ENCODE results near the gene ZNF408. TPM values are rescaled to one million over a fixed set of nuclear protein-coding genes. Genes with fewer than 3 reads are reported as not detected.

Gene ZNF408
- total RNA-seq, 1 donor from 2014 or later = 14.9 TPM

- no peak for DNase-seq (ENCODE audit: extremely low spot score, unreplicated experiment)
- H3K4me3 Mint-ChIP-seq = no peak overlapping the region
- H3K27me3 Mint-ChIP-seq = no peaks in the 10 kb centered on the region
- no peaks in the 10 kb centered on the region for H3K9me3 Mint-ChIP-seq
- no peaks in the 10 kb centered on the region for H3K4me1 Mint-ChIP-seq (ENCODE audit: unreplicated experiment)
- peaks cover 7% of the 10 kb centered on the region for H3K36me3 Mint-ChIP-seq
- TF ChIP-seq CTCF (conservative IDR thresholded peaks at IDR 0.05) = no peak
- H3K27ac Mint-ChIP-seq = no peak overlapping the region
These were observed 20.6 kb upstream of the ZNF408 start for GRCh38 chr11:46680164-46680760.

DNA sequence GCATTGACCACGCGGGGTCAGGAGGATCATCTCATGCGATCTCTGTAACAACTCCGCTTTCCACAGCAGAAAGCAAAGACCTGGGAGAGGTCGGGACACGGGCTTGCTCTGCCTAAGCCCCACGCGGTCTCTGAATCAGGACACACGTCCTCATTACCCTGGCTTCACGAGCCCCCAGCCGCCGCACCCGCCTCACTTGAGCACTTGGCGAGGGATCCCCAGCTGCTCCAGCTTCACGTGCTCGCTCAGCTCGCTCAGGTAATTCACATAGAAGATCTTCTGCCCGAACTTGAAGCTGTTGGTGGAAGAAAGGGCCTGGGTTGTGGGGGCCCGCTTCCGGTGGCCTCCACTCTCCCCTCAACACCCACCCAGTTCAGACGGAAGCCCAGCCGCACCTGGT, 20.0 kb upstream of the ZNF408 start:
- H3K9me3 Mint-ChIP-seq = no peaks in the 10 kb centered on the region
- H3K4me1 Mint-ChIP-seq (ENCODE audit: unreplicated experiment) = no peaks in the 10 kb centered on the region

GRCh38 chr11:46681814-46682213, 19.0 kb upstream of the ZNF408 start:
- no peak overlapping the region for H3K4me3 Mint-ChIP-seq
- DNase-seq (ENCODE audit: extremely low spot score, unreplicated experiment) = no peak
- H3K27ac Mint-ChIP-seq = no peak overlapping the region
- no peaks in the 10 kb centered on the region for H3K9me3 Mint-ChIP-seq
- no peaks in the 10 kb centered on the region for H3K27me3 Mint-ChIP-seq
- peaks cover 7% of the 10 kb centered on the region for H3K36me3 Mint-ChIP-seq
- H3K4me1 Mint-ChIP-seq (ENCODE audit: unreplicated experiment) = no peaks in the 10 kb centered on the region
- TF ChIP-seq CTCF (conservative IDR thresholded peaks at IDR 0.05) = no peak

More for the DNA sequence above, 20.0 kb upstream of the ZNF408 start:
- DNase-seq (ENCODE audit: extremely low spot score, unreplicated experiment) = no peak
- Mint-ChIP-seq H3K27ac (no peak overlapping the region), H3K36me3 (peaks cover 7% of the 10 kb centered on the region), H3K27me3 (no peaks in the 10 kb centered on the region), H3K4me3 (no peak overlapping the region)
- TF ChIP-seq CTCF (conservative IDR thresholded peaks at IDR 0.05) = no peak

- Mint-ChIP-seq H3K27me3 (no peaks in the 10 kb centered on the region), H3K36me3 (peaks cover 1% of the 10 kb centered on the region), H3K4me1 (ENCODE audit: unreplicated experiment) (no peaks in the 10 kb centered on the region), H3K9me3 (no peaks in the 10 kb centered on the region), H3K4me3 (no peak overlapping the region), H3K27ac (no peak overlapping the region)
- no peak for DNase-seq (ENCODE audit: extremely low spot score, unreplicated experiment)
- no peak for TF ChIP-seq CTCF (conservative IDR thresholded peaks at IDR 0.05)
These were observed 17.8 kb upstream of the ZNF408 start for GRCh38 chr11:46682773-46683752.

- no peak for TF ChIP-seq CTCF (conservative IDR thresholded peaks at IDR 0.05)
- no peaks in the 10 kb centered on the region for H3K4me1 Mint-ChIP-seq (ENCODE audit: unreplicated experiment)
- no peak overlapping the region for H3K27ac Mint-ChIP-seq
- no peaks in the 10 kb centered on the region for H3K27me3 Mint-ChIP-seq
- DNase-seq (ENCODE audit: extremely low spot score, unreplicated experiment) = no peak
- H3K4me3 Mint-ChIP-seq = no peak overlapping the region
- no peaks in the 10 kb centered on the region for H3K9me3 Mint-ChIP-seq
- peaks cover 3% of the 10 kb centered on the region for H3K36me3 Mint-ChIP-seq
These were observed 16.5 kb upstream of the ZNF408 start for GRCh38 chr11:46684367-46684766.

Measured in type B pancreatic cell (in vitro differentiated cells).